Endometrium (tissue), 2 donors: ENCODE results near the gene MAP3K13.
"Not testable (repeated sequence)": the region's sequence is repeated elsewhere in the genome, so short reads cannot be mapped to it uniquely, and the experiment has no call there.

Source experiments
- FAIRE-seq: peaks from 2 replicates; lab custom pipeline; 2012; peaks lifted over from hg19 to GRCh38; lab: Jason Lieb, UNC
- donor health status: control.
- donor health status: control.

MAP3K13 gene

DNA sequence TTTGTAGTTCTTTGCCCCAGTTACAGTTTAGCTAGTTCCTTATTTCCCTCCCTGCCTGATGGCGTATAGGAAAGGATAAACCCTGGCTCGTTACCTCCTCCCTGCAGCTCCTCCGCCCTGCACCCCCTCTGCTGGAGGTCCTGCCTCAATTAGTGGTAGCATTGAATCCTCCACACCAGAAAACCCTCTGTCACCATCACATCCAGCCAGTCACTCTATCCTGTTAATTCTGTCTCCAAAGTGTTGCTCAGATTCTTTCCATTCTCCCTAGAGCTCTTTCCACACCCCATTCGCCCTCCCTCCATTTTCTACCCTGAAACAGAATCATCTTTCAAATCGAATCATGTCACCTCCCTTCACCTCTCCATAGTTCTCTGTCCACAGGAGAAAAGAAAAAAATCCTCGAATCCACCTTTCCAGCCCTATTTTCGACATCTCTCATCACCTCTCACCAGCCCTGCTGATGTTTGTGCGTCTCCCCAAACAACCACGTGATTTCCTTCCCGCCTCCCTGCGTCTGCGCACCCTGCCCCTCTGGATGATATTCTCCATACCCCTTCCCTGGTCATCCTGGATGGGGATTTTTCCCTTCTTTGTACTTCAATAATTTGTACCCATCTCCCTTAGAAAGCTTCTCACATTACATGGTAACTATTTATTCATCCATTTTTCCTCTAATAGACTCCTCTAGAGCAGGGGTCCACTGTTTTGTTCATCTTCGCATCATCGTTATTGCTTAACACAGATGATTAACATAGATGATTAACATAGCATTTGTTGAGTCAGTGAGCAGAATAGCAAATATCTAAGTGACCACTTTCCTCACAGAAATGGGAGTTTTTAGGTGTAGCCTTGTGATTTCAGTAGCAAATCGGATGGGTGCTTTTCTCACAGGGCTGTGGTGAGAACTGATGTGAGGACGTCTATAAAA lies 37.1 kb downstream of the MAP3K13 start:
- no peak for FAIRE-seq

- no peak for FAIRE-seq
Measured at GRCh38 chr3:185400866-185401265, 37.9 kb downstream of the MAP3K13 start.

- no peak for FAIRE-seq
Measured at GRCh38 chr3:185401319-185401955, 38.5 kb downstream of the MAP3K13 start.

- FAIRE-seq = no peak
Measured at GRCh38 chr3:185402561-185402960, 39.6 kb downstream of the MAP3K13 start.

GRCh38 chr3:185403002-185403401 lies 40.1 kb downstream of the MAP3K13 start:
- no peak for FAIRE-seq

DNA sequence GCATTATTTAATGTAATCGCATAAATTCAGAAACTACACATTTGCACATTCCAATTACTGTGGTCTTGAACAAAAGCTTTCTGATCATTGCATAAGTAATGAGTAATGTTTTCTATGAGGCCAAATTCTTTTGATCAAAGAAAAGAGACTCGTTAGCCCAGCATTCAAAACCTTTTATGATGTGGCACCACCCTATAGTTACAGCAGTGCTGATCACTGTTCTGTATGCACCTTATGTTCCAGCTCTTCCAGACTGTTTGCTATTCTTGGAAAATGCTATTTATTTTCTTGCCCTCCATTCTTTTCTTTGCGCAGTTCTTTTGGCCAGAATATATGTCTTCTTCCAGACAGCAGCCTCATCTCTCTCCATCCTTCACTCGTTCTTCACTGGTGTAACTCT lies 42.3 kb downstream of the MAP3K13 start:
- no peak for FAIRE-seq

DNA sequence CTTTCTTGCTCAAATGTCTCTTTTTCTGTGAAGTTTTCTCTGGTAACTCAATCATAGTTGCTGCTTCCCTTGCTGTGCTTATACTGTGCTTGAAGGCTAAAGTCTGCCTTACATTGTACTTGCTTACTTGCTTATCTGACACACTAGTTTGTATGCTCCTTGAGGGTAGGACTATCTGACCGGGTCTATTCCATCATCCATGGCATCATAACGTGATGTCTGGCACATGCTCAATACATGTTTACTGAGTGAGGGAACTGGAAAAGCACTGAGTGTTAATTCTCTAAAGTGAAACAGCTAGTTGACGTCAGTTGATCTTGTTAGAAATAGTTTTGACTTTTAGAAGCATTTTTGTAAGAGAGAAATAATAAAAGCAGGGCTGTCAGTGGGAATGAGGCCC lies 42.7 kb downstream of the MAP3K13 start:
- FAIRE-seq = no peak

DNA sequence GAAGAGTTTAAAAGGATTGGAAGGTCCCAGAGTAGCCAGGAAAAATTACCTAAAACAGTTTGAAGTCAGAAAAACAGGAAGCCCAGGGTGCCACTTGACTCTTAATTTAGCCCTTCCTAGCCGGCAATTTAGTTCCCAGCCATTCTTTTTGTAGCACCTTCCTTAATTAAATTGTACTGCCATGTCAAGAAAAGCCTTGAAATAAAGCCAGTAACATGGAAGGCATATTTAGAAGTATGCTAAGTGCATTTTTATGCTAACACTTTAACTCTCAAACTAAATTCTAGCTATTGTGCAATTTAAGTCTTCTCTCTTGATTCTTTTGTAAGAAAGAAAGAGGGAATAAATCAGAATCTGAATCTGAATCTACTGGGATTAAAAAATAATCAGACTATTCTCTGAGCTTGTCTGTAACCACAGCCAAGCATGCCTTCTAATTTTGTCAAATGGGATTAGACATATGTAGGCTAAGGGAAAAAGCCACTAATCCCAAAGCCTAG lies 43.2 kb downstream of the MAP3K13 start:
- FAIRE-seq = no peak

GRCh38 chr3:185409957-185410356 lies 47.0 kb downstream of the MAP3K13 start:
- FAIRE-seq = no peak

GRCh38 chr3:185411133-185411532 lies 48.2 kb downstream of the MAP3K13 start:
- FAIRE-seq = no peak

DNA sequence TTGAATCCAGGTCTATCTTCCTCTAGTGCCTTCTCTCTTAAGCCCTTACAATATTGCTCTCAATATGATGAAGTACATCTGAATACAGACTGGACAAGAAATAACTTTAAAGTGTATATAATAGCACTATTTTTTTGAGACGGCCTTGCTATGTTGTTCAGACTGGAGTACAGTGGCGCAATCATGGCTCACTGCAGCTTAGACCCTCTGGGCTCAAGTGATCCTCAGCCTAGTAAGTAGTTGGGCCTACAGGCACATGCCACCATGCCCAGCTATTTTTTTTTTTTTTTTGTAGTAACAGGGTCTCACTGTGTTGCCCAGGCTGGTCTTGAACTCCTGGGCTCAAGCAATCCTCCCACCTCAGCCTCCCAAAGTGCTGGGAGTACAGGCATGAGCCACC lies 53.6 kb downstream of the MAP3K13 start:
- FAIRE-seq = no peak

GRCh38 chr3:185418561-185418977 lies 55.6 kb downstream of the MAP3K13 start:
- not testable (repeated sequence) for FAIRE-seq

DNA sequence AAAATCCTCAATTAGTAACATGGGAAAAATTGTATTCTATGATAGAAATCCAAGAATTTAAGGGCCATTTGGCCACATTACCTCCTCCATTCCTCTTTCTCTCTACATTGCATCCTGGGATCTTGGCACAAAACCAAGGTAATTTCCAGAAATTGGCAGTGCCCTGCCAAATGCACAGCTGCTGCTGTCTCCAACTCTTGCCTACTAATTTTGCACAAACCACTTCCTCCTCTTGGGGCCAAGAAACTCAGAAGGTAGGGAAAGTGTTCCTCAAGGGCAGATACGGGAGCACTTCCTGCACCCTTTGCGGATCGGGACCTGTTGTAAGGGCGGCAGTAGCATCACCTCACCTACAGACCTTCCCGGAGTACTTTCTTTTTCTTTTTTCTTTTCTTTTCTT lies 57.8 kb downstream of the MAP3K13 start:
- no peak for FAIRE-seq

DNA sequence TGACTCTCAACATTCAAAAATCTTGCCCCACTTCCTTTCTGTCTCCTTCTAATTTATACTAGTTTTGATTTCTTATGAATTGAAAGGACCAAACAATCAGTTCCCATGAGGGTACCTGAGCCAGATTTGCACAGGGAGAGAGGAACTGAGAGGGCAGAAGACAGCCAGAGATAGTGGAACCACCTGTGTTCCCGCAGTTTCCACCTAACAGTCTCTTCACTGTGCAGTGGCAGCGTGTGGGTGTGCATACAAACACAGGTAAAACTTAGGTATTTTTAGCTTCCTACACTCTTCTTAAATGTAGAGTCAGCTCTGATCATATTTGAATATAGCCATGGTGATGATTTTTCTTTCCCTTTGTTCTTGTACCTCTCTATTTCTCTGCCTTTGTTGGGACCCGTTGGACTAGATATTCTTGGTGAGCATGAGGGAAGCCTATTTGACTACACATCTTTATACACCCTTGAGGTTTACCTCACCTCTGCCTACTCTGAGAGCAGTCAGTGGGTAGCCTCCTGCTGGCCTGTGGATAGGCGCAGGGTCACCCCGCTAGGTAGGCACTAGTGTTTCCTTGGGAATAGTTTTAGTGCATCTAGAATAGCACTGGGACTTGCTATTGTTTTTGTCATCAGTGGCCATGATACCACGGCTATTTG lies 58.8 kb downstream of the MAP3K13 start:
- FAIRE-seq = no peak

DNA sequence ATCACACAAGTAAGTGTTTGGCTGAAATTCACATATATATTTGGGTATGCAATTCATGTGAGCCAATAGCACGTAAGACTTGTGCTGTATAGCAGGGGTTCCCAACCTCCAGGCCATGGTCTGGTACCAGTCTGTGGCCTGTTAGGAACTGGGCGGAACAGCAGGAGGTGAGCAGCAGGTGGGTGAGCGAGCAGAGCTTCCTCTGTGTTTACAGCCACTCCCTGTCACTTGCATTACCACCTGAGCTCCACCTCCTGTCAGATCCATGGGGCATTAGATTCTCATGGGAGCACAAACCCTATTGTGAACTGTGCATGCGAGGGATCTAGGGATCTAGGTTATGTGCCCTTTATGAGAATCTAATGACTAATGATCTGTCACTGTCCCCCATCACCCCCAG lies 59.7 kb downstream of the MAP3K13 start:
- FAIRE-seq = no peak

DNA sequence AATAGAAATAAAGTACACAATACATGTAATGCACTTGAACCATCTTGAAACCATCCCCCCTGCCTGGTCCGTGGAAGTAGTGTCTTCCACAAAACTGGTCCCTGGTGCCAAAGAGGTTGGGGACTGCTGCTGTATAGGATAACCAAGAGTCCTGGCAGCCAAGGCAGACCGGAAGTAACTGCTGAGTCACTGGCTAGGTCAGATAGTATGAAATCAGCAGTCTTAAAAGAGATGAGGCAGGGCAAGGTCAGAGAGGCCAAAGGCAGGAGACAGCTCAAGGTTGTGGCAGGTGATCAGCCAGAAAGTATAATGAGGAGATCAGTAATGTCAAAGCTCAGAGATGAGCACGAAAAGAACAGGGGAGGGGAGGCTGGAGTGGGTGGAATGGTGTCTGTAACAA lies 60.2 kb downstream of the MAP3K13 start:
- FAIRE-seq = no peak

- FAIRE-seq = no peak
Measured at GRCh38 chr3:185424435-185424834, 61.5 kb downstream of the MAP3K13 start.

GRCh38 chr3:185430375-185430774 lies 67.4 kb downstream of the MAP3K13 start:
- FAIRE-seq = no peak

GRCh38 chr3:185439745-185440466 lies 77.0 kb downstream of the MAP3K13 start:
- FAIRE-seq = no peak

- FAIRE-seq = no peak
Measured at GRCh38 chr3:185442031-185442430, 79.1 kb downstream of the MAP3K13 start.

DNA sequence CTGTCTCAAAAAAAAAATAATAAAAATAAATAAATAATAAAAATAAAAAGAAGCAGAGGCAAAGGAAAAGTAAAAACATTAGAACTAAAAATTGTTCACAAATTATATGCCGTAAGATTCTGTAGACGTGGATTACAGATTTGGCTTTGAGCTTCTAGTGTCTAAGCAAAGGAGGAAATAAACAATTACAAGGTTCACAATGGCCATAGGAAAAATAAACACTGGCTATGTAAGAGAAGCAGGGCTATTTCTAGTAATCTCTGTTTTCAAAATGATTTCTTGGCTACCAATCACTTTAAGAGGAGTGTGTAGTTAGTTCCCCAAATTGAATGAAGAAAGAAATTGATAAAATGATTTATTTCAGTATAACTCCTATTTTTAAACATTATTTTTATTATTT lies 81.4 kb downstream of the MAP3K13 start:
- FAIRE-seq = no peak

GRCh38 chr3:185448107-185448506 lies 85.2 kb downstream of the MAP3K13 start:
- FAIRE-seq = no peak
